HG02759 (cell line): Measurements from ENCODE around the gene DCP2.

Experiments
- ATAC-seq: cut with Tn5 transposase; IDR thresholded peaks from one replicate; pipeline ENCODE4 v1.9.1; 2021; ENCODE audit warnings: mild to moderate bottlenecking, moderate library complexity; ENCODE audit not compliant: unreplicated experiment

The DCP2 gene

DNA sequence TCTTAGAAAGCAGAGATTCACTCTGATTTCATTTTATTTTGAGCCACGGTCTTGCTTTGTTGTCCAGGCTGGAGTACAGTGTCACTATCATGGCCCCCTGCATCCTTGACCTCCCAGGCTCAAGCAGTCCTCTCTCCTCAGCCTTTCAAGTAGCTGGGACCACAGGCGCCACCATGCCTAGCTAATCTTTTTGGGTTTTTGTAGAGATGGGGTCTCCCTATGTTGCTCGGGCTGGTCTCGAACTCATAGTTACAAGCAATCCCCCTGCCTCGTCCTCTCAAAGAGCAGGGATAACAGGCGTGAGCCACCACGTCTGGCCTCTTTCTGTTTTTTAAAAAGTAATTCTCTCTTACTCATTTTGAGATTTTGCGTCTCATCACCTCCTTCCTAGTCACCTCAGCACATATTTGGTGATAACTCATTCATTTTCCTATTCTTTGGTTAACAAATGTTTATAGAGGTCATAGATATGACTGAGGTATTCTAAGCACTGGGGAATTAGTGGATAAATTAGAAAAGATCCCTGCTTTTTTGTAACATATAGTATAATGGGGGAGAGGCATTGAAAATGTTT is 10.8 kb upstream of the DCP2 start:
- no peak for ATAC-seq

DNA sequence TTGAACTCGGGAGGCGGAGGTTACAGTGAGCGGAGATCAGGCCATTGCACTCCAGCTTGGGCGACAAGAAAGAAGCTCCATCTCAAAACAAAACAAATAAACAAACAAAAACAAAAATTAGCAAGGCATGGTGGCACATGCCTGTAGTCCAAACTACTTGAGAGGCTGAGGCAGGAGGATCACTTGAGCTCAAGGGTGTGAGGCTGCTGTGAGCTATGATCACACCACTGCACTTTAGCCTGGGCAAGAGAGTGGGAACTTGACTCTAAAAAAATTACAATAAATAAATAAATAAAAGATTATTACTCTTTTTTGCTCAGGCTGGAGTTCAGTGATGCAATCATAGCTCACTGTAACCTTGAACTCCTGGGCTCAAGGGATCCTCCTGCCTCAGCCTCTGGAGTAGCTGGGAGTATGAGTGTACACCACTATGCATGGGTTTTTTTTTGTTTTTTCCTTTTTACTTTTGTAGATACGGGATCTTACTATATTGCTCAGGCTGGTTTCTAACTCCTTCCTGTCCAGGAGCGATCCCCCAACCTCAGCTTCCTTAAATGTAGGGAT is 9.0 kb upstream of the DCP2 start:
- ATAC-seq, result no peak

DNA sequence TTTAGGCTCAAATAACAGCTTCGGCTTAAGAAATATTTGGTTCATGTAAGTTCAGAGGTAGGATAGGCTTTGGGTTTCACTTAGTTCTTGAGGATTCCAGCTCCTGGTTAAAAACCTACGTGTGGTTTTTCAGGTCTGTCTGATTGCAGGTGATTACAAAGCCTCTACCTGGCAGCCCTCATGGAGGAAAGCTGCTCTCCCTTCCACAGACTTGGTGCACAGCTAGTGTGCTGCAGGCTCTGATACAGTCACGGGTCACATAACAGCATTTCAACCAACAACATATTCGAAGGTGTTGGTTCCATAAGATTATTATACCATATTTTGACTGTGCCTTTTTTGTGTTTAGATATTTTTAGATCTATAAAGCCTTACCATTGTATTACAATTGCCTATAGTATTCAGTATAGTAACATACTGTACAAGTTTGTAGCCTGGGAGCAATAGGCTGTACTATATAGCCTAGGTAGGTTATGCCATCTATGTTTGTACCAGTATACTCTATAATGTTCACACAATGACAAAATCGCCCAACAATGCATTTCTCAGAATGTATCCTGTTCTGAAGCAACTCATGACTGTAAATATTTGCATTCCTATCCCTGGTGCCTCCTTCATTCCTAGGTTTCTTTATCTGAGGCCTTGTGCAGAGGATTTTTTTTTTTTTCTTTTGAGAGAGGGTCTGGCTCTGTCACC is 8.0 kb upstream of the DCP2 start:
- ATAC-seq, result no peak

DNA sequence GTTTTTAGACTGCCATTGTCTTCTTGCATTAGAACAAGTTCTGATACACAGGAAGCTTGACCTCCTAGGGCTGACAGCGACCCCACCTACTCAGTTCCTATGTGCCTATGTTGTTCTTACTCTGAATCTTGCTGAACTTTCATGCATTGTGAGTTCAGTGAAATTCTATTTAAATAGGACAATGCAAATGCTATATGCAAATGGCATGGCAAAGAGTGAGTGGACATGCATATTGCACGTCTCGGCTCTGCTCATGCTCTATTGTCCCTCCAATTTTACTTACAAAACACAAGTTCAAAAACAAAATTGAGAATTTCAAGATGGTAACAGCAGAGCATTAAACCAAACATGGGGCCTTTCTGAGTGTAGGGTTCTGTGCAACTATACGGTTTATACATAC is 5.3 kb upstream of the DCP2 start:
- no peak for ATAC-seq

DNA sequence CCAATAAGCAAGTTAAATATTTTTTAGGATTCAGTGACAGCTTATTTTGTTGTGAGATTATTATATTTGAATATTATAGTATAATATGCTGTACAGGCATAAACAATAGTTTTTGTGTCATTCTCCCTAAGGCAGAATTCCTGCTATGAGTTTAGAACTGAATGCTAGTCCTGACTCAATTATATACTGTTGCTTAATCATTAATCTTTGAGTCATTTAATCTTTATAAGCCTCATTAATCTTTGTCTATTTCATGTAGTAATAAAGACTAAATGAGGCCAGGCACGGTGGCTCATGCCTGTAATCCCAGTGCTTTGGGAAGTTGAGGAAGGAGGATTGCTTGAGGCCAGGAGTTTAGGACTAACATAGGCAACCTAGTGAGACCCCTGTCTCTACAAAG is 3.6 kb upstream of the DCP2 start:
- no peak for ATAC-seq

DNA sequence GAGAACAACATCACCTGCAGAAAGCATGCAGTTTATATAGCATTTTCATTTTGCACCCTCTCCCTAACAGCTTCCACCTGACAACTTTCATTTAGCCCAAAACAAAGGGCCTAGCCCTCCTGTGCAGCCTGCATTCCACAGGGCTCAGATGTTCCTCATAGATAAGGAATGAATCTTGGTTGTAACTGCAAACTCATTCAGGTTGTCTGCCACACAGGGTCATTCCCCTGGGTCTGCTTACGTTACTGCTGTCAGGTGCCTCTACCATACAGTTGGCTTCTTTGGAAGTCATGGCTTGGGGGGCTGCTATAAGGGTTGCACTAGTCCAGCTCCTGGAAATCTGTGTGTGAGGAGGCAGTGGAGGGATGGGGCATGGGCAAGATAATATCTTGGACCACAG is 2.7 kb upstream of the DCP2 start:
- no peak for ATAC-seq

DNA sequence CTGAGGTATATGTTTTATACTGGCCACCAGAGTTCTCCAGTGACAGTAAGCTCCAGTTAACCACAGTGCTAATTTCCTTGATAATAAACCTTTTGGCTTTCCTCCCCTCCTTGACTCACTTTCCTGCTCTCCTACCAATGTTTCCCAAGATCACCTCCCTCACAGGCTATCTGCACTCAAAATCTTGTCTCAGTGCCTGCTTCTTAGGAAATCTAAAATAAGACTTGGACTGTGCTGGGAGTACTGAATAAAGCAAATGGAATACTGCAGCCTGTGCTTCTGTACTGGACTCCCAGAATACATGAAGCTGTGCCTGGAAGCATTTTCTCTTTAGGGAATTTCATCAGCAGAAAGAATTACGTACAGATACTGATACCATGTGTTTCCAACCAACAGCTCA is 1.7 kb upstream of the DCP2 start:
- no peak for ATAC-seq

DNA sequence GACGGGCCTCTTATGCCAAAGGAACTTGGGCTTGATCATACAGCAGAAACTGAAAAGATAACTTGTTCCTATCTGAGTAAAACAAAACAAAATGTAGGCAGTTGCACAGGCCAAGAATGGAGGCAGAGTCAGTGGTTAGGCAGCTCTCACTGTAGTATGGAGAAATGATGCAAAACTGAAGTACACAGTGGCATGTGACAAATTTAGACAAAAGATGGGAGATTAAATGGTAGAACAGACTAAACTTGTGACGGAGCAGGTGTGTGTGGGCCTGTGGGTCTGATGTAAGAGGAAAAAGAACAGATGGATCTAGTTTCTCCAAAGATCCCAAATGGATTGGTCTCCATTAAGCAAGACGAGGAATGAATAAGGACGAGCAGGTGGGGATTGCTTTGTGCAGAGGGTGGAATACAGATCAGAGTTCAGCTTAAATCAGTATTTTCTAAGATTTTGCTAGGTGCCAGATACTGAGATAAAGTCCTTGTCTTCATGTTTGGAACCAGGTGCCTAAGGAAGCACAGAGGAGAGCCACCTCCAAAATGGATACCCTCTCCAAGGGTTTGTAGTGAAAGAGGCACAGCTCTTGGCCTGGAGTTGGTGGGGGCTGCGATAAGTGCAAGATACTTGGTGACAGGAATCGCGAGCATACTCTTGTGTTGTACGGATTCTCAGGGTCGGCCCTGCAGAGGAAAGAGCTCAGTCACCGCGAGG is 722 bp upstream of the DCP2 start:
- ATAC-seq, result peak; percentile 21

DNA sequence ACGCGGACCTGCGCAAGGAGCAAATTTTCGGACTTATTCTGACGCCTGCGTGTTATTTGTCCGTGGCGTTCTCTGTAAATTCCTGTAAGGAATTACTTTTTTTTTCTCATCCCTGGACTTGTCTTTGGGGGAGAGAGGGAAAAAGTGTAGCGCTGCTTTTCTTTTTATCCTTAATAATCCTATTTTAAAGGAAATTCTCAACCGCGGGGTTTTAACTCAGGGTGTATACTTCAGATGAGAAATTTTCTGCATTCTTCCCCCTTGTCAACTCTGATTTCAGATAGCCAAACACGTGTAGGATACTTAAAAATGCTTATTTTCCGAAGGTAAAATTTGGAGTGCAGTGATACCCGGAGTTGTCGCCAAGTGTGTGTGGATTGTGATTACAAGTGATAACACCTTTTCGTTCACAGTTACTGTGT is 853 bp downstream of the DCP2 start:
- ATAC-seq, result no peak

DNA sequence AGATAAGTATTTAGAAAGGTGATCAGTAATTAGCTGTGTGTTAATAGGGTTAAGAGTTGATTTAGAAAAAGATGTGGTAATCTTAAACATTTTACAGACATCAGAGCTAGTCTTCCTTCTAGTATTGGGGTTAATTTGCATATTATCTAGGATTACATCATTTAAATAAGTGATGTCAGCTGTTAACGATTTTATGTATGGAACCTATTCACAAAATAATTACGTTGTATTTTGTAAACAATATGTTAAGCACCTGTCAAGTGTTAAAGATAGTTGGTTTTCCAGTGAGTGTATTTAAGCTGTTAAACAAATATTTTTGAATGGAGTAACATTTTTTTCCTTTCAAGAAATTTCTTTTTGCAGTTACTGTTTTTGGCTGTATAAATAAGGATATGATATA is 2.2 kb downstream of the DCP2 start:
- ATAC-seq, result no peak

DNA sequence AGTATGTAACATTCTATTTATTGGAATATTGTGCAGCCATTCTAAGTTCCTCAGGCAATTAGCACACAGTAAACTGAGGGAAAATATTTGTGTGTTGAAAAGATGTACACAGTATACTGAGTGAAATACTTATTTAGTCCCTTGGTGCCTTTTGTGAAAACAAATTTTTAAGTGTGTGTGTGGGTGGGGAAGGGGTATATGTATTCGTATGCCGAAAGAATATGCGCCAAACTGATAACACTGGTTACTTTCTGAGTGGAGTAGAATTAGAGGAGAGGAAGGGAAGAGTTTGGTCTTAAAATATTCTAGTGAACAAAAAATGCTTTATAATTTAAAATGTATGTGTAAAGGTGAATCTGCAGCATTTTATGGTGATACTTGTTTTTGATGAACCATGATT is 3.1 kb downstream of the DCP2 start:
- ATAC-seq, result no peak

DNA sequence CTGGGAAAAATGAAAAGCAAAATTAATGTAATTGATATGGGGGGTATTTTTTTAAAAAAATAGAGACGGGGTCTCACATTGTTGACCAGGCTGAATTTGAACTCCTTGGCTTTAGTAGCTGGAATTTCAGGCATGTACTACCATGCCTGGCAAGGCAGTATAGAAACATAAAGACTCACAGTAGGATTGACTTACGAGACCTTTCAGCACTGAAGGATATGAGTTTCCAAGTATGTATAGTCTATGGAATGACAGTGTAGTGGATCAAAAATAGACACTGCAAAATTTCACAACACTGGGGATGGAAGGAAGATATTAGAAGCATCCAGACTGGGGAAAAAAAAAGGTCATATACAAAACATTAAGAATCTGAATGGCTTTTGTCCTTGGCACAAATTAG is 6.8 kb downstream of the DCP2 start:
- ATAC-seq, result no peak

DNA sequence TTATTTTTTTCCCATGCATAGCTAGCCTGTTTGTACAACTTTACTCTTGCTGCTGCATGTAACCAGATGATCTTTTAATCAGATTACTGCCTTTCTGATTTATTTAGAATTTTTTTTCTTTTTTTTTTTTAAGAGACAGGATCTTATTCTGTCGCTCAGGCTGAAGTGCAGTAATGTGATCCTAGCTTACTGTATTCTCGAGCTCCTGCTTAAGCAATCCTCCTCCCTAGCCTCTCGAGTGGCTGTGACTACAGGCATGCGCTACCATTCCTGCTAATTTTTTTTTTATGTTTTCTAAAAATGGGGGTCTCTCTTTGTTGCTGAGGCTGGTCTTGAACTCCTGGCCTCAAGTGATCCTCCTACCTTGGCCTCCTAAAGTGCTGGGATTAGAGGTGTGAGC is 9.6 kb downstream of the DCP2 start:
- ATAC-seq, result no peak

DNA sequence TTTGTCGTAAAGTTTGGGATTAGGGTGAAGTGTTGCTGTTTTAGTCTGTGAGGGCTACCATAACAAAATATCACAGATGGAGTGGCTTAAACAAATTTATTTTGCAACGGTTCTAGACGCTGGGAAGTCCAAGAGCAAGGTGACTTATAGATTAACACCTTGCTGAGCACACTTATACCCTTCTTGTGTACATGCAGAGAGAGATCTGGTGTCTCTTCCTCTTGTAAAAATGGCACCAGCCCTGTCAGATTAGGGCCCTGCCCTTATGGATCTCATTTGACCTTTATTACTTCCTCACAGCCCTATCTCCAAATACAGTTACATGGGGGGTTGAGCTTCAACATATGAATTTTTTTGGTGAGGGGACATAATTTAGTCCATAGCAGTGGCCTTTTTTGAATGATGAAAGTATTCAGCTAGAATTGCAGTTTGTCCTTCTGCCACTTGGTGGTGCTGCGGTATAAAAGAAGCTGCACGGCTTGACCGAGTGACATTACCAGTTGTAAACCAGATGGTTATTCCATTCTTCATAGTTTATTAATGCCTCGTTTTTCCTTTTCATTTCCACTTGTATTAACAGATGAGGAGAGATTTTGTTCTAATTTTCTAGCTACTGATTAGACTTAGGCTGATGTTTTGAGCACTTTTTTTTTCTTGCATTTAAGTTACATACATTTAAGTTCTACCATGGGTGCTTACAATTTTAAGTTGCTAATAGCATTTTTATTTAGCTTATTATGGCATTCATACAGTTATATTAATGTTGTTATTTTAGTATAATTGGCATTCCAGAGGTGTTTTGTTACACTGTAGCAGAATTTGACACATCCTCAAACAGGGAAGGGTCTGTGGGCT is 19.4 kb downstream of the DCP2 start:
- peak; percentile 84 for ATAC-seq

DNA sequence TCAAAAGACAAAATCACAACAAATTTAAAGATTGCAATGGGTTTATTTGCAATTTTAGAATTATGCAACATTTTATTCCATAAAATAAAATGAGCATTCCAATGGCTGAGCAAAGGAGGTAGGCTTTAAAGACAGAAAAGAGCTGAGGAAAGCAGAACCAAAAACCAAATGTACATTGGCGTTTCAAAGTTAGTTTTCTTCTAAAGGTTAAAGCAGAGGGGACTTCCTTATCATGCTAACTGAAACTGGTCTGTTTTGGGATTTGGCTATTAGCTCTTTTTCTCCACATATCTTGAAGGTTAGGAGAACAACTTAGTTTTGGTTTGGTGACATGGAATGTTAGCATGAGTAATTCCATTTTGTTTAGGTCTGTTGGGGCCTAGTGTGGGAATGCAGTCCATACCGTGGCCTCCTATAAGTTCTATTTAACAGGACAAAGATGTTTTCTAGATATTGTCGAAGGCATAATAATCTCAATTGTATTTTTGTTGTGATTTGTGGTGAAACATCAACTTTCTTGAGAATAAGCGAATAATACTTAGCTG is 20.3 kb downstream of the DCP2 start:
- ATAC-seq, result no peak

DNA sequence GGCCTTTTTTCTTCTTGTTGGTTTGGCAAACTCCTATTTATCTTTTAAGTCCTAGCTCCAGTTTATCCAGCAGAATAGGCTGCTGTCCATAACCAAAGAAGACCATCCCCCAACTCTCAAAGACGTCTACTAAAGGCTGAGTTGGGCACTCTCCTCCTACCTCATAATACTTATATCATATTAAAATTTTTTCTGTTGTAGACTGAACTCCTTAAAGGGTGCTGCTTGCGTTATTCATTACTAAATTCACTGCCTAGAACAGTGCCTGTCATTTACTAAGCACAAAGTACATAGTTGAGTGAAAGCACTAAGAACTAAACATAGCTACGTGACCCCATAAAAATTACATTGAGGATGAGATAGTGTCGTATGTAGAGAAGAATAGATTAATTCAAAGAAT is 21.7 kb downstream of the DCP2 start:
- ATAC-seq, result no peak

DNA sequence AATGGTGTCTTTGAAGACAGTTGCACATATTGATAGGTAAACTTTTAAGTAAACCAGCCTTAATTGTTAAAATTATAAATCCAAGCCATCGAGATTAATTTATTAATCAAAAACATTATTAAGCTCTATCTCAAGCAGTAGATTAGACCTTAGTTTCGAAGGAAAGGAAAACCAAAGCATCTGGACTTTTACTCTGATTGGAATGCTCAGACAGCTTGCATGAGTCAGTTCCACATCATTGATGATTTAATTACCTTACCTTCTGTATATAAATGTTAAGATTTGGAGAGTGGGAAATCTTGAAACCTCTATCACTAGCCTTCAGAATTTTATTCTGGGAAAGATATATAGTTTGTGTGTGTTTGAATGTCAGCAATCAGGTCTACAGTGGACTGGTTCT is 23.9 kb downstream of the DCP2 start:
- ATAC-seq, result no peak

DNA sequence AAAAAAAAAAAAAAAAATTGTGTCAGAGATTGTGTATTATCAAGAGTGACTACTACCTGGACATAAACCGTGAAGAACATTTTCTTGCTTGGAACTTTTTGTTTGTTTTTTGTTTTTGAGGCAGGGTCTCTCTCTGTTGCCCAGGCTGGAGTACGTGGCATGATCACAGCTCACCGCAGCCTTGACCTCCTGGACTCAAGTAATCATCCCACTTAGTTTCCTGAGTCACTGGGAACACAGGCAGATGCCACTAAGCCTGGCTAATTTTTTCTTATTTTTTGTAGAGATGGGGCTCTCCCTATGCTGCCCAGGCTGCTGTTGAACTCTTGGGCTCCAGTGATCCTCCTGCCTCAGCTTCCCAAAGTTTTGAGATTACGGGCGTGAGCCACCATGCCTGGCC is 25.8 kb downstream of the DCP2 start:
- ATAC-seq, result no peak

DNA sequence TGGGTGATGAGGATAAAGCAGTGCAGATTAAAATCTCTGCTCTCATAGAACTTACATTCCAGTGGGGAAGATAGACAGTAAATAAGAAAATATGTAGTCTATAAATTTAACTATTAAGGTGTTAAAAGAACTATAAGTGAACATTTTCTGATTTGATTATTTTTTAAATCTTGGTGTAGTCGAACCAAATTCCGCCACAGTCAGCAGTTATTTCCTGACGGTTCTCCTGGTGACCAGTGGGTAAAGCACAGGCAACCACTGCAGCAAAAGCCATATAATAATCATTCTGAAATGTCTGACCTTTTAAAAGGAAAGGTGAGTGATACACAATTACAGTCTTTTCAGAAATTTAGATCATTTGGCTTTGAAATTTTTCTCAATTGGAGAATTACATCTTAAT is 27.2 kb downstream of the DCP2 start:
- ATAC-seq, result no peak

DNA sequence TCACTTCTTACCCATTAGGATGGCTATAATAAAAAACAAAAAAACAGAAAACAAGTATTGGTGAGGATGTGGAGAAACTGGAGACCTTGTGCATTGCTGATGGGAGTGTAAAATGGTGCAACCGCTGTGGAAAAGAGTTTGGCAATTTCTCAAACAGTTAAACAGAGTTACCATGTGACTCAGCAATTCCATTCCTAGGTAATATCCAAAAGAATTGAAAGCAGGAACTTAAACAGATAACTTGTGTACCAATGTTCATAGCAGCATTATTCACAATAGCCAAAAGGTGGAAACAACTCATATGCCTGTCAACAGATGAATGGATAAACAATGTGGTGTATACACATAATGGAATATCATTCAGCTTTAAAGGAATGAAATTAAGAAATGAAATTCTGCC is 28.9 kb downstream of the DCP2 start:
- ATAC-seq, result no peak
